Glutamatergic neuron (in vitro differentiated cells): ENCODE measurements around the gene LRP1B. TPM values are rescaled to one million over a fixed set of nuclear protein-coding genes. Genes with fewer than 3 reads are reported as not detected.

Experiments
- DNase-seq: peaks from one replicate; pipeline ENCODE4 v3.0.0; 2022
- H3K27ac Mint-ChIP-seq: one replicate; pipeline ENCODE4 v1.8.0; 2020; ENCODE audit warnings: mild to moderate bottlenecking, mixed read lengths, inconsistent platforms; ENCODE audit not compliant: unreplicated experiment
- H3K27me3 Mint-ChIP-seq: one replicate; pipeline ENCODE4 v1.8.0; 2020; ENCODE audit warnings: mild to moderate bottlenecking, moderate library complexity, mixed read lengths, inconsistent platforms; ENCODE audit not compliant: unreplicated experiment
- H3K36me3 Mint-ChIP-seq: one replicate; pipeline ENCODE4 v1.8.0; 2020; ENCODE audit warnings: mild to moderate bottlenecking, mixed read lengths, inconsistent platforms; ENCODE audit not compliant: unreplicated experiment
- H3K4me1 Mint-ChIP-seq: one replicate; pipeline ENCODE4 v1.8.0; 2020; ENCODE audit warnings: mild to moderate bottlenecking, low read depth, mixed read lengths, inconsistent platforms; ENCODE audit not compliant: unreplicated experiment
- H3K4me3 Mint-ChIP-seq: one replicate; pipeline ENCODE4 v1.8.0; 2020; ENCODE audit warnings: mild to moderate bottlenecking, mixed read lengths, inconsistent platforms; ENCODE audit not compliant: unreplicated experiment
- H3K9me3 Mint-ChIP-seq: one replicate; pipeline ENCODE4 v1.8.0; 2020; ENCODE audit warnings: mild to moderate bottlenecking, moderate library complexity, mixed read lengths, inconsistent platforms; ENCODE audit not compliant: unreplicated experiment
- CTCF ChIP-seq: fragments of 200-600 bp; sonication (generic); IDR thresholded peaks from one replicate; pipeline ENCODE4 v1.5.0; 2021; ENCODE audit not compliant: partially characterized antibody, unreplicated experiment
- total RNA-seq: library from RNA; stranded (reverse); fragmentation: NEBNext Ultra II Directional; extraction: Animal tissue kit (Norgen Biotek cat#: 25700); gene quantifications from one replicate; pipeline ENCODE4 v1.2.1, GENCODE V29; 2021; ENCODE audit not compliant: unreplicated experiment

The LRP1B gene
- total RNA-seq, 1 donor from 2014 or later: 28.7 TPM

- no peak for TF ChIP-seq CTCF
- no peak for DNase-seq
- peaks cover 8% of the 10 kb centered on the region for H3K9me3 Mint-ChIP-seq
- H3K36me3 Mint-ChIP-seq: peaks cover 17% of the 10 kb centered on the region
- H3K4me1 Mint-ChIP-seq: no peaks in the 10 kb centered on the region
- no peak overlapping the region for H3K4me3 Mint-ChIP-seq
- H3K27ac Mint-ChIP-seq: no peak overlapping the region
- H3K27me3 Mint-ChIP-seq: no peaks in the 10 kb centered on the region
Measured at GRCh38 chr2:141438536-141438935, 692.3 kb downstream of the LRP1B start.

DNA sequence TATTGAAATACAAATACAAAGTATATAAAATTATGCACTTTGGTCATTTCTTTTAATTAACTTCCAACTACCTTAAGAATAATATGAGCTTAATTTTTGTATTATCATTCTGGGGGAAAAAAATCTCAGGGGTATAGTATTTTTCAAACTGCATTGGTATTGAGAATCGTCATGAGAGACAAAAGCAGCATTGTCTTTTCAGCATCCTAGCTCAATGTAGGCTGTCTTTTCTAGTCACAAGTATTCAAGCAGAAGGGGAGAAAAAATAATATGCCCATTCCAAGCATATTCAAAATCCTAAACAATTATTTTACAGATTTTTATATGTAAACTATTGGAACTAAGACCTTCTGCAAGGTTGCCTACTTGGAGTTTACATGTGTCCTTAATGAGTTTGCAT lies 693.3 kb downstream of the LRP1B start:
- TF ChIP-seq CTCF: no peak
- Mint-ChIP-seq H3K36me3 (peaks cover 21% of the 10 kb centered on the region), H3K4me1 (no peaks in the 10 kb centered on the region), H3K27ac (no peak overlapping the region), H3K4me3 (no peak overlapping the region), H3K27me3 (no peaks in the 10 kb centered on the region), H3K9me3 (peaks cover 8% of the 10 kb centered on the region)
- no peak for DNase-seq

DNA sequence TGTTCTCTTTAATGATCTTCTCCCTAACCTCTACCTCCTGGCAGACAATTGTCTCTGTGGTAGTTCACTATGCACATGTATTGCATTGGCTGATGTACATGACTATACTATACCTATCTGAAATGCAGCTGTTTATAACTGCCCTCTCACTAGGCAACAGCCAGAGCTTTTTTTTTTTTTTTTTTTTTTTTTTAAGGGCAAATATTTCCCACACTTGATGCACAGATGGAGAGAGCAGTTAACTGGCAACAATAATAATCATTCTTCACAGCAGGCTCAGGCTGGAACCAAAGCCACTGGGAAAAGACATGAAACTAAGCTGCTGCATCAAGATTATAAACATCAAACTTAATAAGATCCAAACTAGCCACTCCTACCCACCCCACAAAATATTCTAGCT lies 707.7 kb downstream of the LRP1B start:
- H3K9me3 Mint-ChIP-seq: no peaks in the 10 kb centered on the region

GRCh38 chr2:141417246-141417797 lies 713.5 kb downstream of the LRP1B start:
- no peaks in the 10 kb centered on the region for H3K36me3 Mint-ChIP-seq
- H3K27ac Mint-ChIP-seq: no peak overlapping the region
- no peak for TF ChIP-seq CTCF
- no peak for DNase-seq
- no peak overlapping the region for H3K4me3 Mint-ChIP-seq
- H3K9me3 Mint-ChIP-seq: no peaks in the 10 kb centered on the region
- H3K4me1 Mint-ChIP-seq: no peaks in the 10 kb centered on the region
- H3K27me3 Mint-ChIP-seq: no peaks in the 10 kb centered on the region

More for the DNA sequence above, 707.7 kb downstream of the LRP1B start:
- no peak overlapping the region for H3K27ac Mint-ChIP-seq
- H3K4me3 Mint-ChIP-seq: no peak overlapping the region
- no peak for DNase-seq
- H3K4me1 Mint-ChIP-seq: no peaks in the 10 kb centered on the region
- H3K27me3 Mint-ChIP-seq: no peaks in the 10 kb centered on the region
- no peak for TF ChIP-seq CTCF
- H3K36me3 Mint-ChIP-seq: no peaks in the 10 kb centered on the region

DNA sequence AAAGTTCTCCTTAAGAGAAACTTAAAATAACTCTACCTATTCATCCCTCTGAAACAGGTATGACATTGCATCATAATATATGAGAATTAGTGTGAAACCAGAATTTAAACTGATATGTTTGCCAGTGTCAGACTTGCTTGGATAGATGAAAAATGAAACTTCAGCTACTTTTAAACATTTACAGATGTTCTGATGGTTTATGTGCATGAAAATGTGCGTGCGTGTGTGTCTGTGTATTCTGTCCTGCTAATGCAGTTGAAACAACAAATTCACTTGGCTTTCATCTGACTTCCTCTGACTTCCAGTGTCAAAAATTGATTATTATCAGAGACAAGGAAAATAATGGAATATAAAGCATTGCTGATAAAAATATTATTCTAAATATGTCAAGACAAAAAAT lies 719.4 kb downstream of the LRP1B start:
- TF ChIP-seq CTCF: no peak
- H3K27ac Mint-ChIP-seq: no peak overlapping the region
- H3K36me3 Mint-ChIP-seq: no peaks in the 10 kb centered on the region
- no peak for DNase-seq
- H3K4me3 Mint-ChIP-seq: no peak overlapping the region
- no peaks in the 10 kb centered on the region for H3K9me3 Mint-ChIP-seq
- H3K4me1 Mint-ChIP-seq: no peaks in the 10 kb centered on the region
- no peaks in the 10 kb centered on the region for H3K27me3 Mint-ChIP-seq
